Neuronal stem cell (in vitro differentiated cells): Measurements from ENCODE around the gene HIVEP2. TPM values are rescaled to one million over a fixed set of nuclear protein-coding genes. Genes with fewer than 3 reads are reported as not detected.

Experiments
- DNase-seq: peaks from one replicate; pipeline ENCODE4 v3.0.0-alpha.2; 2013; ENCODE audit warnings: low spot score
- H2AFZ ChIP-seq: one replicate; pipeline ENCODE4 v1.6.1; 2013; ENCODE audit warnings: mild to moderate bottlenecking, low read length, inconsistent platforms
- H2AK5ac ChIP-seq: 2 replicates; pipeline ENCODE4 v1.6.1; 2013; ENCODE audit warnings: low read depth, mild to moderate bottlenecking, inconsistent platforms, low read length, moderate library complexity, mixed read lengths
- H2BK120ac ChIP-seq: 2 replicates; pipeline ENCODE4 v1.6.1; 2013; ENCODE audit warnings: low read depth, mild to moderate bottlenecking, inconsistent platforms, low read length, moderate library complexity, mixed read lengths
- H2BK12ac ChIP-seq: one replicate; pipeline ENCODE4 v1.6.1; 2013; ENCODE audit warnings: low read length, inconsistent platforms
- H2BK15ac ChIP-seq: 2 replicates; pipeline ENCODE4 v1.6.1; 2013; ENCODE audit warnings: mild to moderate bottlenecking, low read length, inconsistent platforms, mixed read lengths
- H2BK5ac ChIP-seq: one replicate; pipeline ENCODE4 v1.6.1; 2013; ENCODE audit warnings: inconsistent platforms, mild to moderate bottlenecking, low read length, moderate library complexity
- H3K14ac ChIP-seq: one replicate; pipeline ENCODE4 v1.6.1; 2013; ENCODE audit warnings: low read length, inconsistent platforms
- H3K18ac ChIP-seq: 2 replicates; pipeline ENCODE4 v1.6.1; 2013; ENCODE audit warnings: low read length, inconsistent platforms
- H3K23ac ChIP-seq: 2 replicates; pipeline ENCODE4 v1.6.1; 2013; ENCODE audit warnings: low read depth, mild to moderate bottlenecking, mixed read lengths, low read length, inconsistent platforms; ENCODE audit not compliant: poor library complexity
- H3K27ac ChIP-seq: replicated peaks from 3 replicates; pipeline ENCODE4 v1.5.1; 2013; ENCODE audit warnings: low read length, inconsistent platforms
- H3K27me3 ChIP-seq, 3 experiments: 2 replicates each; pipeline ENCODE4 v1.6.1; 2013; ENCODE audit warnings: low read length in 3 of 3, mild to moderate bottlenecking in 2 of 3, inconsistent platforms in 1 of 3, low read depth in 1 of 3, mixed read lengths in 1 of 3, moderate library complexity in 1 of 3; ENCODE audit not compliant: control insufficient read depth in 3 of 3, insufficient read depth in 3 of 3
- H3K36me3 ChIP-seq, 2 donors: replicated peaks in 1 of 2; 2 replicates each; pipeline ENCODE4 v1.6.1; 2013; ENCODE audit warnings: low read length in 2 of 2; ENCODE audit not compliant: control insufficient read depth in 2 of 2, insufficient read depth in 2 of 2
- H3K4ac ChIP-seq: 2 replicates; pipeline ENCODE4 v1.6.1; 2013; ENCODE audit warnings: inconsistent platforms, mild to moderate bottlenecking, low read length, moderate library complexity
- H3K4me1 ChIP-seq, 2 donors: 1 replicate in 1 of 2; 2 replicates in 1 of 2; pipeline ENCODE4 v1.6.1; 2013; ENCODE audit warnings: low read length in 2 of 2, low read depth in 1 of 2; ENCODE audit not compliant: control insufficient read depth in 2 of 2, insufficient read depth in 1 of 2
- H3K4me2 ChIP-seq: one replicate; pipeline ENCODE4 v1.6.1; 2013; ENCODE audit warnings: mild to moderate bottlenecking, low read length, inconsistent platforms; ENCODE audit not compliant: insufficient read depth, poor library complexity, severe bottlenecking
- H3K4me3 ChIP-seq, 2 donors: 2 replicates each; pipeline ENCODE4 v1.5.1; 2013; ENCODE audit warnings: low read length in 2 of 2, mild to moderate bottlenecking in 2 of 2, inconsistent platforms in 1 of 2, moderate library complexity in 1 of 2
- H3K79me1 ChIP-seq: one replicate; pipeline ENCODE4 v1.6.1; 2013; ENCODE audit warnings: low read depth, mild to moderate bottlenecking, inconsistent platforms, low read length, moderate library complexity
- H3K9ac ChIP-seq: one replicate; pipeline ENCODE4 v1.6.1; 2013; ENCODE audit warnings: mild to moderate bottlenecking, low read depth, low read length, inconsistent platforms; ENCODE audit not compliant: poor library complexity
- H3K9me3 ChIP-seq, 2 donors: replicated peaks in 1 of 2; 2 replicates each; pipeline versions ENCODE3 to v1.6.1; 2013; ENCODE audit warnings: low read length in 2 of 2, mild to moderate bottlenecking in 2 of 2, inconsistent platforms in 1 of 2, low read depth in 1 of 2, mixed read lengths in 1 of 2, moderate library complexity in 1 of 2; ENCODE audit not compliant: control insufficient read depth in 2 of 2, insufficient read depth in 1 of 2
- H4K8ac ChIP-seq: one replicate; pipeline ENCODE4 v1.6.1; 2013; ENCODE audit warnings: low read depth, mild to moderate bottlenecking, inconsistent platforms, low read length, moderate library complexity
- H4K91ac ChIP-seq: one replicate; pipeline ENCODE4 v1.6.1; 2013; ENCODE audit warnings: low read length, low read depth, mild to moderate bottlenecking, inconsistent platforms; ENCODE audit not compliant: poor library complexity
- WGBS, 2 donors: extraction: QIAGEN DNeasy Blood & Tissue Kit; methylation state at CpG; one replicate each; pipeline ENCODE4 v1.1.7; 2013; ENCODE audit warnings: missing lambda C conversion rate in 2 of 2, mixed read lengths in 1 of 2; ENCODE audit not compliant: insufficient read length in 2 of 2, insufficient replicate concordance in 1 of 2; ENCODE audit errors: extremely low coverage in 2 of 2; 5-methylcytosine and 5-hydroxymethylcytosine counted together
- polyA plus RNA-seq, 2 experiments: library from polyadenylated mRNA; stranded (reverse); fragments of 200-250 nt; gene quantifications; one replicate each; pipeline ENCODE4 v1.2.3, GENCODE V29; 2013

HIVEP2 gene, protein sequence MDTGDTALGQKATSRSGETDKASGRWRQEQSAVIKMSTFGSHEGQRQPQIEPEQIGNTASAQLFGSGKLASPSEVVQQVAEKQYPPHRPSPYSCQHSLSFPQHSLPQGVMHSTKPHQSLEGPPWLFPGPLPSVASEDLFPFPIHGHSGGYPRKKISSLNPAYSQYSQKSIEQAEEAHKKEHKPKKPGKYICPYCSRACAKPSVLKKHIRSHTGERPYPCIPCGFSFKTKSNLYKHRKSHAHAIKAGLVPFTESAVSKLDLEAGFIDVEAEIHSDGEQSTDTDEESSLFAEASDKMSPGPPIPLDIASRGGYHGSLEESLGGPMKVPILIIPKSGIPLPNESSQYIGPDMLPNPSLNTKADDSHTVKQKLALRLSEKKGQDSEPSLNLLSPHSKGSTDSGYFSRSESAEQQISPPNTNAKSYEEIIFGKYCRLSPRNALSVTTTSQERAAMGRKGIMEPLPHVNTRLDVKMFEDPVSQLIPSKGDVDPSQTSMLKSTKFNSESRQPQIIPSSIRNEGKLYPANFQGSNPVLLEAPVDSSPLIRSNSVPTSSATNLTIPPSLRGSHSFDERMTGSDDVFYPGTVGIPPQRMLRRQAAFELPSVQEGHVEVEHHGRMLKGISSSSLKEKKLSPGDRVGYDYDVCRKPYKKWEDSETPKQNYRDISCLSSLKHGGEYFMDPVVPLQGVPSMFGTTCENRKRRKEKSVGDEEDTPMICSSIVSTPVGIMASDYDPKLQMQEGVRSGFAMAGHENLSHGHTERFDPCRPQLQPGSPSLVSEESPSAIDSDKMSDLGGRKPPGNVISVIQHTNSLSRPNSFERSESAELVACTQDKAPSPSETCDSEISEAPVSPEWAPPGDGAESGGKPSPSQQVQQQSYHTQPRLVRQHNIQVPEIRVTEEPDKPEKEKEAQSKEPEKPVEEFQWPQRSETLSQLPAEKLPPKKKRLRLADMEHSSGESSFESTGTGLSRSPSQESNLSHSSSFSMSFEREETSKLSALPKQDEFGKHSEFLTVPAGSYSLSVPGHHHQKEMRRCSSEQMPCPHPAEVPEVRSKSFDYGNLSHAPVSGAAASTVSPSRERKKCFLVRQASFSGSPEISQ (N-terminal part only)
- 1.1 TPM for polyA plus RNA-seq (2013, experiment 1 of 2)
- 1.1 TPM for polyA plus RNA-seq (2013, experiment 2 of 2)

DNA sequence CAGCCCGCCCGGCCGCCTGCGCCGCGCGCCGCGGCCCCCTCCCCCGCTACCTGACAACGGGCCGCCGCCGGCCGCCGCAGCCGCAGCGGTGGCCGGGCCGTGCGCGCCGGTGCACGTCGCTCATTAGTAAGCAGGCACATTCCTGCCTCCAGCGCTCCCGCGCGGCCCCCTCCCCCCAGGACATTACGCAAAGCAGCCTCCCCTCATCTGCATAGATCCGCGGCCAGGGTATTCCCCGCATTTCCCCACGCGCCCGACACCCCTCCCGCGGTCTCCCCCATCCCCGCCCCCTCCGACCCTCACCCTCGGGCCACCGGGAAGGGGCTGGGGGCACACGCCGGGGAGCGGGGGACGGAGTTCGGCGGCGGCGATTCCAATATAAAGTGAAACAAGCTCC lies at the start of gene HIVEP2:
Gene HIVEP2 (minus strand): TSS at position 128 of the 397 bp plus-strand sequence. CDS start 170,438 bp downstream, outside the sequence.
- peak within 1 kb of the TSS; percentile 76 for H3K27ac ChIP-seq
- peak within 1 kb of the TSS; percentile 71 to 98 for H3K4me3 ChIP-seq
- no CpG with 5 or more reads among the region's 50 CpGs for WGBS, 2 donors
- H3K18ac ChIP-seq: peak within 1 kb of the TSS; percentile 100
- H3K14ac ChIP-seq: peak within 1 kb of the TSS; percentile 89
- peak within 1 kb of the TSS; percentile 97 for H3K4ac ChIP-seq
- peak within 1 kb of the TSS; percentile 94 for H3K9ac ChIP-seq
- H3K79me1 ChIP-seq: no peaks in the 10 kb centered on the region
- peaks cover 4 to 12% of the 10 kb centered on the region in 2 donors for H3K4me1 ChIP-seq
- peaks cover 0 to 30% (median 0%) of the 10 kb centered on the region in 3 experiments for H3K27me3 ChIP-seq
- peak within 1 kb of the TSS; percentile 73 for H3K23ac ChIP-seq
- H2BK120ac ChIP-seq: peak within 1 kb of the TSS; percentile 91
- H2AK5ac ChIP-seq: peak within 1 kb of the TSS; percentile 61
- H4K8ac ChIP-seq: no peak within 1 kb of the TSS
- peak; percentile 75 for DNase-seq
- no peaks in the 10 kb centered on the region for H3K9me3 ChIP-seq
- peak within 1 kb of the TSS; percentile 84 for H3K4me2 ChIP-seq
- H2BK15ac ChIP-seq: peak within 1 kb of the TSS; percentile 99
- peak within 1 kb of the TSS; percentile 93 for H2AFZ ChIP-seq
- H4K91ac ChIP-seq: no peak within 1 kb of the TSS
- H3K36me3 ChIP-seq: no peaks in the 10 kb centered on the region
- H2BK5ac ChIP-seq: peak within 1 kb of the TSS; percentile 96
- peak within 1 kb of the TSS; percentile 89 for H2BK12ac ChIP-seq

DNA sequence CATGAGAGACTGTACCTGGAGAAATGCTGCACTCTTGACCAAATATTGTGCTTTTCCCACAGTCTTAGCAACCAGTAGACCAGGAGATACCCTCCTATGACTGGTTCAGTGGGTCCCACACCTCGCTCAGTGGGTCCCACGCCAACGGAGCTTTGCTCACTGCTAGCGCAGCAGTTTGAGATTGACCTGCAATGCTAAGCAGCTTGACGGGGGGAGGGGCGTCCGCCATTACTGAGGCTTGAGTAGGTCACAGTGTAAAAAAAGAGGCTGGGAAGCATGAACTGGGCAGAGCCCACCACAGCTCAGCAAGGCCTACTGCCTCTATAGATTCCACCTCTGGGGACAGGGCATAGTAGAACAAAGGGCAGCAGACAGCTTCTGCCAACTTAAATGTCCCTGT lies 49.0 kb upstream of the HIVEP2 start:
- Histone ChIP-seq H3K4me1 (no peaks in the 10 kb centered on the region), H3K79me1 (no peaks in the 10 kb centered on the region), H4K91ac (no peak overlapping the region), H3K14ac (no peak overlapping the region), H3K9ac (no peak overlapping the region), H2AFZ (no peak overlapping the region), H2AK5ac (no peak overlapping the region), H2BK120ac (no peak overlapping the region), H3K36me3 (no peaks in the 10 kb centered on the region), H3K4me2 (no peak overlapping the region), H2BK15ac (no peak overlapping the region), H3K4ac (no peak overlapping the region), H3K23ac (no peak overlapping the region), H3K27ac (no peak overlapping the region), H3K18ac (peak overlapping the region; percentile 13), H3K9me3 (no peaks in the 10 kb centered on the region), H2BK12ac (no peak overlapping the region), H3K27me3 (no peaks in the 10 kb centered on the region), H4K8ac (no peak overlapping the region), H3K4me3 (no peak overlapping the region), H2BK5ac (no peak overlapping the region)
- no CpG with 5 or more reads among the region's 7 CpGs for WGBS, 2 donors
- no peak for DNase-seq

DNA sequence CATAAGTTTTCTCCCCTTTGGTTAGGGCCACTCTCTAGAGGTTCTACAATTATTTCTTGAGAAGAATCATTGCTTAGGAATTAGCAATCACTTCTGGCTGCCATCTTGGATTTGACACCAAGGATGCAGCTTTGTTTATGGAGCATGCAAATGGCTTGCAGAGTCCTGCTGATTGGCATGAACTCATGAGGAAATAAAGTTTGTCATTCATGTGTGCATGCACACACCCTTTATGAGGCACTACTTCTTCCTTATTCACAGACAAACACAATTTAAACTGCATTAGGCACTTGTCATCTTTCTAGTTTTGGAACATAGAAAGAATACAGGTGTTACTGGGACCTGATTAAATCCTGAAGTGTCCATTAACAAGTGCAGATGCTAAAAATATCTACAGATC lies 42.5 kb upstream of the HIVEP2 start:
- Histone ChIP-seq H2BK15ac (no peak overlapping the region), H3K27ac (no peak overlapping the region), H3K79me1 (no peaks in the 10 kb centered on the region), H4K8ac (no peak overlapping the region), H3K36me3 (no peaks in the 10 kb centered on the region), H2AK5ac (no peak overlapping the region), H2BK5ac (no peak overlapping the region), H2BK120ac (no peak overlapping the region), H3K9me3 (no peaks in the 10 kb centered on the region), H3K18ac (no peak overlapping the region), H3K4me2 (no peak overlapping the region), H3K4ac (no peak overlapping the region), H2BK12ac (no peak overlapping the region), H3K14ac (no peak overlapping the region), H3K4me1 (no peaks in the 10 kb centered on the region), H4K91ac (no peak overlapping the region), H3K4me3 (no peak overlapping the region), H3K23ac (no peak overlapping the region), H3K9ac (no peak overlapping the region), H3K27me3 (no peaks in the 10 kb centered on the region), H2AFZ (no peak overlapping the region)
- DNase-seq: no peak
